HCT116 (cell line): Measurements from ENCODE around the gene ZBTB5.

Experiments
- EZH2 ChIP-seq: fragments of 200-600 bp; sonication (generic); IDR thresholded peaks from 2 replicates; pipeline ENCODE4 v1.6.1; 2017; ENCODE audit warnings: antibody characterized with exemption, mixed run types
- EZH2phosphoT487 ChIP-seq: fragments of 200-600 bp; IDR thresholded peaks from 2 replicates; pipeline ENCODE4 v1.6.1; 2018; ENCODE audit warnings: antibody characterized with exemption, borderline replicate concordance
- POLR2A ChIP-seq: IDR thresholded peaks from 2 replicates; pipeline ENCODE4 v1.7.0; 2011; ENCODE audit warnings: borderline replicate concordance; ENCODE audit not compliant: insufficient read depth, insufficient read length; ENCODE audit errors: extremely low read depth
- POLR2AphosphoS5 ChIP-seq: IDR thresholded peaks from 2 replicates; pipeline ENCODE4 v1.6.1; 2011; ENCODE audit warnings: mild to moderate bottlenecking, low read depth, low read length, moderate library complexity
- ZFX ChIP-seq: fragments of 450-650 bp; IDR thresholded peaks from 2 replicates; pipeline ENCODE4 v1.6.1; 2017
- TF ChIP-seq, protein P1 (sequence below), 3 experiments: fragments of 200-600 bp in 1 of 3; sonication (generic) in 1 of 3; IDR thresholded peaks in 2 of 3; conservative IDR thresholded peaks in 1 of 3; 2 replicates each; pipeline ENCODE4 v1.5.1; 2012 to 2017; ENCODE audit warnings: low read depth in 2 of 3, low read length in 2 of 3, antibody characterized with exemption in 1 of 3, borderline replicate concordance in 1 of 3, control low read depth in 1 of 3, mild to moderate bottlenecking in 1 of 3, mixed read lengths in 1 of 3, mixed run types in 1 of 3, moderate library complexity in 1 of 3; ENCODE audit not compliant: insufficient read depth in 1 of 3
- TF ChIP-seq, protein P2 (sequence below): IDR thresholded peaks from 2 replicates; pipeline ENCODE4 v1.6.1; 2012

DNA sequence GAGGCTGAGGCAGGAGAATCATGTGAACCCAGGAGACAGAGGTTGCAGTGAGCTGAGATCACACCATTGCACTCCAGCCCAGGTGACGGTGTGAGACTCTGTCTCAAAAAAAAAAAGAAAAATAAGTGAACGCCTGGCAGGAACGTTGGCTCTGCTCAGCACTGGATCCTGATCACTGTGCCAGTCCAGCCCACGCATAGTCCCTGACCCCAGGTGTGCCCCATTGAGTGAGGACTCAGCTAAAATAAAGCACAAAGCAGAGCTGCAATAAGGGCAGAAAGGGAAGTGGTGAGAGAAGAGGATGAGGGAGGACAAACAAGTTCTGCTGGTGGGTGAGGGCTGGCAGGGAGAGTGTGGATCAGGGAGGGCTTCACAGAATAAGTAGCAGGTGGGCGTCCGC lies 38.4 kb downstream of the ZBTB5 start:
- TF ChIP-seq EZH2 (no peak), EZH2phosphoT487 (no peak), POLR2AphosphoS5 (no peak), POLR2A (no peak), ZFX (no peak)
- TF ChIP-seq, protein P1, sequence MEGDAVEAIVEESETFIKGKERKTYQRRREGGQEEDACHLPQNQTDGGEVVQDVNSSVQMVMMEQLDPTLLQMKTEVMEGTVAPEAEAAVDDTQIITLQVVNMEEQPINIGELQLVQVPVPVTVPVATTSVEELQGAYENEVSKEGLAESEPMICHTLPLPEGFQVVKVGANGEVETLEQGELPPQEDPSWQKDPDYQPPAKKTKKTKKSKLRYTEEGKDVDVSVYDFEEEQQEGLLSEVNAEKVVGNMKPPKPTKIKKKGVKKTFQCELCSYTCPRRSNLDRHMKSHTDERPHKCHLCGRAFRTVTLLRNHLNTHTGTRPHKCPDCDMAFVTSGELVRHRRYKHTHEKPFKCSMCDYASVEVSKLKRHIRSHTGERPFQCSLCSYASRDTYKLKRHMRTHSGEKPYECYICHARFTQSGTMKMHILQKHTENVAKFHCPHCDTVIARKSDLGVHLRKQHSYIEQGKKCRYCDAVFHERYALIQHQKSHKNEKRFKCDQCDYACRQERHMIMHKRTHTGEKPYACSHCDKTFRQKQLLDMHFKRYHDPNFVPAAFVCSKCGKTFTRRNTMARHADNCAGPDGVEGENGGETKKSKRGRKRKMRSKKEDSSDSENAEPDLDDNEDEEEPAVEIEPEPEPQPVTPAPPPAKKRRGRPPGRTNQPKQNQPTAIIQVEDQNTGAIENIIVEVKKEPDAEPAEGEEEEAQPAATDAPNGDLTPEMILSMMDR (IDR thresholded peaks at IDR 0.05 in 2 of 3, conservative IDR thresholded peaks at IDR 0.05 in 1 of 3; ENCODE audit: borderline replicate concordance in 1 of 3, insufficient read depth in 1 of 3, low read depth in 2 of 3, low read length in 2 of 3): no peak
- TF ChIP-seq, protein P2, sequence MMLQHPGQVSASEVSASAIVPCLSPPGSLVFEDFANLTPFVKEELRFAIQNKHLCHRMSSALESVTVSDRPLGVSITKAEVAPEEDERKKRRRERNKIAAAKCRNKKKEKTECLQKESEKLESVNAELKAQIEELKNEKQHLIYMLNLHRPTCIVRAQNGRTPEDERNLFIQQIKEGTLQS: no peak
